ENCODE results near the gene PLEKHM2. TPM values are rescaled to one million over a fixed set of nuclear protein-coding genes. Genes with fewer than 3 reads are reported as not detected.

The PLEKHM2 gene
- total RNA-seq, 4 donors from 2014 or later, result 55.5 to 98.7 (median 61.9) TPM

GRCh38 chr1:15669074-15669473, 15.0 kb upstream of the PLEKHM2 start:
- H3K4me3 ChIP-seq (ENCODE audit: low read depth, poor library complexity, severe bottlenecking), result no peak overlapping the region
- no peak for TF ChIP-seq POLR2A (IDR thresholded peaks at IDR 0.05)
- no peak for TF ChIP-seq CTCF (IDR thresholded peaks at IDR 0.05)
- WGBS, 2 donors, result 92 to 93% methylated on average over 10 of the region's 10 CpGs
- intact Hi-C loops (cut with DNase I; ENCODE audit: low total_unique reads), result no loop called here
- no peak for DNase-seq (ENCODE audit: low spot score in 2 of 2)

- H3K4me3 ChIP-seq (ENCODE audit: low read depth, poor library complexity, severe bottlenecking), result no peak overlapping the region
- intact Hi-C loops (cut with DNase I; ENCODE audit: low total_unique reads), result no loop called here
- TF ChIP-seq CTCF (IDR thresholded peaks at IDR 0.05) (no peak), POLR2A (IDR thresholded peaks at IDR 0.05) (no peak)
- WGBS, 2 donors, result 80 to 88% methylated on average over 4 of the region's 4 CpGs
- no peak for DNase-seq (ENCODE audit: low spot score in 2 of 2)
Measured at GRCh38 chr1:15669864-15670263, 14.3 kb upstream of the PLEKHM2 start.

GRCh38 chr1:15671430-15671829, 12.7 kb upstream of the PLEKHM2 start:
- 98 to 100% methylated on average over 2 of the region's 2 CpGs for WGBS, 2 donors
- TF ChIP-seq CTCF (IDR thresholded peaks at IDR 0.05), result no peak
- no peak for TF ChIP-seq POLR2A (IDR thresholded peaks at IDR 0.05)
- no peak overlapping the region for H3K4me3 ChIP-seq (ENCODE audit: low read depth, poor library complexity, severe bottlenecking)
- intact Hi-C loops (cut with DNase I; ENCODE audit: low total_unique reads), result no loop called here
- no peak for DNase-seq (ENCODE audit: low spot score in 2 of 2)

- DNase-seq (ENCODE audit: low spot score in 2 of 2), result no peak
- TF ChIP-seq POLR2A (IDR thresholded peaks at IDR 0.05), result no peak
- TF ChIP-seq CTCF (IDR thresholded peaks at IDR 0.05), result no peak
- no peak overlapping the region for H3K4me3 ChIP-seq (ENCODE audit: low read depth, poor library complexity, severe bottlenecking)
- intact Hi-C loops (cut with DNase I; ENCODE audit: low total_unique reads), result no loop called here
- 50 to 58% methylated on average over 12 of the region's 12 CpGs for WGBS, 2 donors
Measured at GRCh38 chr1:15674386-15675159, 9.5 kb upstream of the PLEKHM2 start.

GRCh38 chr1:15676010-15676409, 8.1 kb upstream of the PLEKHM2 start:
- no peak overlapping the region for H3K4me3 ChIP-seq (ENCODE audit: low read depth, poor library complexity, severe bottlenecking)
- DNase-seq (ENCODE audit: low spot score in 2 of 2), result no peak
- WGBS, 2 donors, result 46 to 67% methylated on average over 2 of the region's 2 CpGs
- intact Hi-C loops (cut with DNase I; ENCODE audit: low total_unique reads), result no loop called here
- TF ChIP-seq POLR2A (IDR thresholded peaks at IDR 0.05), result no peak
- no peak for TF ChIP-seq CTCF (IDR thresholded peaks at IDR 0.05)

Data from lower leg skin (tissue), 4 donors.